Camera-type eye (tissue), 1 donor: ENCODE measurements around the gene B3GNT3. TPM values are rescaled to one million over a fixed set of nuclear protein-coding genes. Genes with fewer than 3 reads are reported as not detected.

ENCODE experiments used
- total RNA-seq: library from RNA; depleted of rRNA; stranded (reverse); fragments of >200 nt; gene quantifications from one replicate; pipeline ENCODE4 v1.2.3, GENCODE V29; 2014

Gene B3GNT3, protein sequence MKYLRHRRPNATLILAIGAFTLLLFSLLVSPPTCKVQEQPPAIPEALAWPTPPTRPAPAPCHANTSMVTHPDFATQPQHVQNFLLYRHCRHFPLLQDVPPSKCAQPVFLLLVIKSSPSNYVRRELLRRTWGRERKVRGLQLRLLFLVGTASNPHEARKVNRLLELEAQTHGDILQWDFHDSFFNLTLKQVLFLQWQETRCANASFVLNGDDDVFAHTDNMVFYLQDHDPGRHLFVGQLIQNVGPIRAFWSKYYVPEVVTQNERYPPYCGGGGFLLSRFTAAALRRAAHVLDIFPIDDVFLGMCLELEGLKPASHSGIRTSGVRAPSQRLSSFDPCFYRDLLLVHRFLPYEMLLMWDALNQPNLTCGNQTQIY
- 1.2 TPM for total RNA-seq

DNA sequence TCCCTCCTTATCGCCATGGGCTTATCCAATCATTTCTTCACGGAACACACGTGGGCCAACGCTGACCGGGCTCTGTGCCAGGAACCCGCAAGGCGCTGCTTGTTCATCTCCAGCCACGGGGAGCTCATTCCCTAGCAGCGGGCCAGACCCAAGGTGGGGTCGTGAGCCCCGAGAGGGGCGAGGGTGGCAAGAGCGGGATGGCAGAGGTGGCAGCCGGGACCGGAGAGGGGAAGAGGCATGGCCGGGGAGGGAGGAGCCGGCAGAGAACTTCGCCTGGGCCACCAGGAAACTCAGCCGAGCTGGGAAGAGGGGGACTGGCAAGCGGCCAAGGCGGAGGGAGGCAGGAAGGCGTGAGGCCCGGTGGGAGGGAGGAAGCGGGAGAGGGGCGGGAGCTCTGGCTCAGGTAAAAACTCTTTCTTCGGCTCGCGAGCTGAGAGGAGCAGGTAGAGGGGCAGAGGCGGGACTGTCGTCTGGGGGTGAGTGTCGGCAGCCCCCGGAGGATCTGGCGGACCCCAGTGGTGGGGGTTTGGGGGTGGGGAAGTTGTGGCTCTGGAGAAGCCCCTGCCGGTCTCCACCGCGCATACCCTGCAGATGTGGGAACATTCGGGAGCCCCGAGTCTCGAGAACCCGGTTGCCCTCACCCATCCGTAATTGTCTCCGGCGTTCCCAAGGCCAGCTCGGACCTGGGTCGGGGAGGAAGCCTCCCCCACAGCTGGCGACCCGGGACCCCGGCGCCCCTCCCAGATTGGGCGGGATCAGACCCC lies at the start of gene B3GNT3:
B3GNT3 (plus strand) TSS at position 408 of the 764 bp plus-strand sequence. CDS start 12,670 bp downstream, outside the sequence.

DNA sequence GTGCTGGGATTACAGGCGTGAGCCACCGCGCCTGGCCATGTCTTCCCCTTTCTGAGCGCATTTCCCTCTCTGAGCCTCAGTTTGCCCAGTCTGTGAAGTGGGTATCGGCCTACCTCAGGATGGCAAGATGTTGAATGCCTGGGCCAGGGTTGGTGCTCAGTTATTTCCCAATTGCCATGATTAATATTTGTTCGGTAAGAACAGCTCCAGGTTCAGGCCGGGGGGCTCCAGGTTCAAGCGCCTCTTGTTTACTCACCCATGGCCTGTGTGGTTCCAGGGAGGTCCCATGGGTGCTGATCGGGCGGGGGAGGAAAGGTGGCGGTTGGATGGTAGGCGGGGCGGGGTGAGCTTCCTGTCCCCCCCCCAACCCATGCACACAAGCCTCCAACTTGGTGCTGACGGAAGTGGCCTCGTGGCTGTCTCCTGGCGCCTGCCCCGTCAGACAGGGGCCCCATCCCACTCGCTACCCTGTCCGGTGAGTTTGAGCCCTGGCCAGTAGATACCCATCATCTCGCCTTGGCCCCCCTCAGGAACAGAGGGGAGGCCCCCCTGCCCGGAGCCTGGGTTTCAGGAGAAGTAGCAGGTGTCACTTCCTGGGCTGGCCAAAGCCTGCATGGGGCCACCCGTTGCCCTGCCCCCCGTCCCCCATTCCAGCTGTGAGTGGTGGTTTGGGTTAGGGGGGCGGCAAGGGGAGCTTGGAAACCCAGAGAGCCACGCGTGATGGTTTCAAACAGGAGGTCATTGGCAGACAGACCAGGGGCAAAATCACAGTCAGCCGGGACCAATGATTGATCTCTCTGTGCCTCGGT lies 43.6 kb upstream of the B3GNT3 start, which contains the start of gene FCHO1:
FCHO1 (plus strand) TSS at position 375 of the 809 bp plus-strand sequence. CDS start 3,688 bp downstream, outside the sequence.

DNA sequence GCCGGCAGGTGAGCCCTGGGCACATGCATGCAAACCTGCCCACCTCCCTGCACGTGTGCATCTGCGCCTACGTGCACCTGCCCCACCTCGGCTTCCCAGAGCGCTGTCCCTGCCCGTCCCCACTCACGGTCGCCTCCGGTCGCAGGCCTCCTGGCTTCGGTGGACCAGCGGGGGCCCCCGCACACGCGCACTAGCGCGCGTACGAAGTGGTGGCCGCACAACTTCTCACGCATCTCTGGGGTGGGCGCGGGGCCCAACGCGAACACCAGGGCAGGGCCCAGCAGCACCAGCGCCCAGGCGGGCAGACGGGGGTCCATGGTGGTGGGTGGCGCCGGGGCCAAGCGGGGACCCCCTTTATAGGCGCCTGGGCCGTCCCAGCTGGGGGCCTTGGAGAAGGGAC lies 26.3 kb downstream of the B3GNT3 start, which contains the start of gene INSL3:
INSL3 (minus strand) TSS at position 330 of the 400 bp plus-strand sequence; CDS start at position 317, 13 bp downstream.

DNA sequence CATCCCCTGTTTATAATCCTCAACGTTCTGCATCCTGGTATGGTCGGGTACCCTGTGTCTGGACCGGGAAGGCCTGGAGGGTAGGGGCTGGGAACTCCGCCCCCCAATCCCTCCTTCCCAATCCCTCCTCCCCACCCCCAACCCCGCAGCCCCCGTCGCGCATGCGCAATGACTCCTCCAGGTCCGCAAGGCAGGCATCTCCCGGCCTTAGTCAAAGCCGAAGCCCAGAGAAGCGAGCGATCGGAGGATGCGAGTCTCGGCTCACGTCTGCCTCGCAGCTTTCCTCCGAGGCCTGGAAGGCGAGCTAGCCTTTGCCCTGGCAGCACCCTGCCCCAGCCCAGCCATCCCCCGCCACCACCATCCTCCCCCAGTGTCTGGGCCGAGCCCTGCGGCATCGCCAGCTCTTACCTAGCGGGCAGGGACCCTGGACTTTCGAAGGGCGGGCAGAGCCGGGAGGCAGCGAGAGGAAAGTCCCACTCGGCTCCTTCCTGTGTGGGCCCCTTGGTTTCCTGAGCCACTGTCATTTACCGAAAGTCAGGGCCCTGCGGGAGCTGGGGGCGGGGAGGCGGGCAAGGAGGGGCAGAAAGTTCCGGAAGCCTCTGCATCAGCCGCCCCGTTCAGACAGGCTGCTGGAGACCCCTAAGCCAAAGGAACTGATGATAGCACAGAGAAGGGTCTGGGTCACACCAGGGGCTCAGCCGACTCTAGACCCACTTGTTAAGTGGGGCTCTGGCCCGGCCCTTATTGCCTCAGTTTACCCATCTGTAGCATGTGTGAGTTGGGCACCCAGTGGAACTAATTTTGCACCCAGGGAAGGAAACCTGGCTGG lies 52.8 kb downstream of the B3GNT3 start, which contains the start of gene JAK3:
JAK3 (minus strand) TSS at position 445 of the 829 bp plus-strand sequence. CDS start 3,565 bp downstream, outside the sequence.

DNA sequence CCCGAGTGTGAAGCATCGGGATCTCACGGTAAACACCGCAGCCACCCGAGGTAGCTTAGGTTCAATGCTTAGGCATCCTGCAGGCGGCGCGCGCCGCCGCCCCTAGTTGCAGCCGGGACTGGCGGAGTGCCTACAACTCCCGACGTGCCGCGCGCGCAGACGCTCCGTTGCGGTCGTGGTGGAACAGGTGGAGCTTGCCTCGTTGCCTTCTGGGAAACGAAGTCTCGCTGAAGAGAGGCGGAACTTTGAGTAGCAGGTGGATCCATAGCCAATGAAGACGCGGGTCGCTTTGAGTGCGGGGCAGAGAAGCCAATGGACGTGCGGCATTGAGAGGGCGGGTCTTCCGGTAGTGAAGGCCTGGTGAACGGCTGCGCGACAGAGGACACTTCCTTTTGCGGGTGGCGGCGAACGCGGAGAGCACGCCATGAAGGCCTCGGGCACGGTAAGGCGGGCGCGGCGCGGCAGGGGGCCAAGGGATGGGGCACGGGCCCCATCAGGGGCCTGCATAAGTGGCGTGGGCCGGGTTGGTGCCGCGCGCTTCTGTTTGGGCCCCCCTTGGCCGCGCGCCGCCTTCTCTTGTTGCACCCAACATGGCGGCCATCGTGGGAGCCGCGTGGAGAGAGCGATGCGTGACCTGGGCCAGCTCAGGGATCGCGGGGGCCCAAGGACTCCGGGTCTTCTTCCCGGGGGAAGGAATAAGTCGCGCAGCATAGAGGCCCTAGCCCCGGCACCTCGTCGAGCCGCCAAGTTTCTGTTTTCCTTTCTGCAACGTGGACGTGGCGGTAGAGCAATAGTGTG lies 64.8 kb downstream of the B3GNT3 start, which contains the start of gene RPL18A:
RPL18A (plus strand) TSS at position 378 of the 798 bp plus-strand sequence; CDS start at position 425, 47 bp downstream.

Other genes with a start within 250 kb of the B3GNT3 start
- 43.4 TPM for gene COLGALT1, start 239.5 kb upstream of the B3GNT3 start, total RNA-seq
- gene UNC13A, start 106.8 kb upstream of the B3GNT3 start, total RNA-seq: 18.1 TPM
- gene MAP1S, start 75.7 kb upstream of the B3GNT3 start, total RNA-seq: 33.0 TPM
- 5.9 TPM for gene FCHO1, start 43.7 kb upstream of the B3GNT3 start, total RNA-seq
- gene INSL3, start 26.4 kb downstream of the B3GNT3 start, total RNA-seq: not detected
- gene JAK3, start 52.8 kb downstream of the B3GNT3 start, total RNA-seq: 3.4 TPM
- 626 TPM for gene RPL18A, start 64.8 kb downstream of the B3GNT3 start, total RNA-seq
- gene SLC5A5, start 76.8 kb downstream of the B3GNT3 start, total RNA-seq: not detected
- 50.0 TPM for gene CCDC124, start 137.9 kb downstream of the B3GNT3 start, total RNA-seq
- 11.1 TPM for gene KCNN1, start 172.0 kb downstream of the B3GNT3 start, total RNA-seq
- gene ARRDC2, start 213.0 kb downstream of the B3GNT3 start, total RNA-seq: 34.5 TPM